Measurements from ENCODE around the gene NFE2.
A peak's percentile ranks its signal among the peaks of the same experiment; 100 is the strongest.
"Not testable (repeated sequence)": the region's sequence is repeated elsewhere in the genome, so short reads cannot be mapped to it uniquely, and the experiment has no call there.

NFE2 gene

DNA sequence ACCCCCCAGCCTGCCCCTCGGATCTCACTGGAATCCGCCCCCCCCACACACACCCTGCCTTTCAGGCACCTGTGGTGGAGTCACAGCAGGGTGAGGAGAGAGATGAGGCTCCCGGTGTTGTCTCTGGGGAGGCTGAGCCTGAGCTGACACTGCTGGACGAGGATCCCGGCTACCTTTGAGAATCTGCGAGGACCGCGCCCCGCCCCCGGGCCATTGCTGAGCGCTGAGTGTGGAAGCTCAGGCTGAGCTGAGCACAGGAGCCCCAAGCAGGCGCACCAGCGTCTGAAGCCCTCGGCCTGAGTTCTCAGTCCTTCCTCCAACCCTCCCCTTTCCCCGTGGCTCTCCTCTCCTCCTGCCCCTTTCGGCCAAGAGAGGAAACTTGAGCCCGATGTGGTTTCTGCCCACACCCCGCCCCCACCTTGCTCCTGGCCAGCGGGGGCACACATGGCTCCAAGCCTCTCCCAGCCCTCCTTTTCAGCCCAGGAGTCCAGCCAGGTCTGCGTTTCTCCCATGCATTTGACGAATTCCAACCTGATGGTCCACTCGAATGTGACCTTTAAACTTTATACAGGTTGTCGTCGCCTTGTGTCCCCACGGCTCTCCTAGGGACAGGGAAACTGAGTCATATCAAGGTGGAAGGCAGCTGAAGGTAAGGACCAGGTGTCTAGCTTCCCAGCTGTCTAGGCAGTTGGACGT, at the start of gene NFE2:
Gene NFE2, minus strand, starts transcription at position 284 of the 696 bp plus-strand sequence. CDS start 5,767 bp downstream, outside the sequence.
- peak in 1 of 2 donors; percentile 29 for DNase-seq

DNA sequence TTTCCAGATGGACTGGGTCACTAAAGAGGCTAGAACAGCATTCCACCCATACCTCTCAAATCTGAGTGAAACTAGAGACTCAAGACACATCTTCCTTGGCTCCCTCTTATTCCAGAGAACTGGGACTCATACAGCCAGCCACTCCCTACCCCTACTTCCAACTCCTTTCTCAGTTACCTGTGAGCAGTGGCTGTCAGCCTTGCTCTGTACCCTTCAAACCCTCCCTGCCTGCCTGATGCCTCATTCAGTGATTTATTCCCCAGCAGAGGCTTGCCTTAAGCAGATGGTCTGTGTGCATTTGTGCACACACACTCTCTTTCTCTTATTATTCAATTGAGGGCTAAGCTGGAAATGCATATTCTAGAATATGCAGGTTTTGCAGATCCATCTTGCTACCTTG, 48.9 kb upstream of the NFE2 start:
- no peak for DNase-seq

DNA sequence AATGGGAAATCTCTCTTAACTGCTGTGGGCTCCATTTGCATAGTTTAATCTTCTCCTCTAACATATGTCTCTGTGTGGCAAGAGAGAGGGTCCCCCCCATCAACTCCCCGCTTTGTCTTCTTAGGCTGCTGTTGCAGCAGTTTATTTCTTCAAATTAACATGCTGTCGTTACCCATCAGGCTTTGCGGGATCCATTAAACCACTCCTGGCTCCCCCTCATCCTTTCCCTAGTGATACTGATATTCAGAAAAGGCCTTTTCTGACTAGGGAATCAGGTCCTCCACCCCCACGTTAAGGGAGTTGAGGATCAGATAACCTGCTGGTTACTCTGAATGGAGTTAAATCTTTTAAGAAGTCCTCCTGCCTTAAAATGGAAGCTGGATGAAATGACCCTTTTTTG, 48.2 kb upstream of the NFE2 start:
- DNase-seq, result no peak

DNA sequence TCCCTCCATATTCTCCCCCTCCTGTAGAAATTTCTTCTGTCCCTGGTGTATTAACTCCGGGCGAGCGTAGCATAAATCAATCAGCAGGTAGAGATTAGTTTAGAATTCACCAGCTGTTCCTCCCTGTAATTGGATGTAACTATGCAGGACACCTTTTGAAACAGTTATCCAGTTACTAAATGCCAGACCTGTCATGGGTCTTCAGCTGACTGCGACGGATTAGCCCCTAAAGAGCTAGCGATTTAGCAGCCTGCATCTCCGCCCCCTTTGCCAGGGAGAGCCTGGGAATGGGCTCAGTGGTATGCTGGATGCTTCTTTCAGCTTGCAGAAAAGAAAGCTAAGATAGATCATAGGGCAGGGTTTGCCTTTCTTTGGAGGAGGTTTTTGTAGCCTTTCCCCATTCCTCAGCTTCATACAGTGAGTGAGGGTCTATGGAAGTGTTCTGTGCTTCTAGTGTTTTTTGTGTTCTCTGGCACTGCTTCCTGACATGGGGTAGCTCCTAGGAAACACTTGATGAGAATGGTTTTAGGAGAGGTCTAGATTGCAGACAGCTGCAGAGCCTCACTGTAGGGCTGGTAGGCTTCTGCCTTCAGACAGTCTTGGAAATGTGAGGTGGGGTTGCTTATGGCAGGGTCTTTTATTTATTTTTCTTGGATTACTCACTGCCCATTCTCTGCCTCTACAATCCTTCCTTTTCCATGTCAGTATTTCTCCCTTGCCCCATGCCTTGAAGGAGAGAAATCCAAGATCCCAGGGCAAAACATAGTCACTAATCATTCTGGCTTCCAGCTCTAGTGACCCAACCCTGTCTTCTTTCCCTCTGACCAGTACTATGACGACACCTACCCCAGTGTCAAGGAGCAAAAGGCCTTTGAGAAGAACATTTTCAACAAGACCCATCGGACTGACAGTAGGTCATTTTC, 40.8 kb upstream of the NFE2 start:
- no peak for DNase-seq

DNA sequence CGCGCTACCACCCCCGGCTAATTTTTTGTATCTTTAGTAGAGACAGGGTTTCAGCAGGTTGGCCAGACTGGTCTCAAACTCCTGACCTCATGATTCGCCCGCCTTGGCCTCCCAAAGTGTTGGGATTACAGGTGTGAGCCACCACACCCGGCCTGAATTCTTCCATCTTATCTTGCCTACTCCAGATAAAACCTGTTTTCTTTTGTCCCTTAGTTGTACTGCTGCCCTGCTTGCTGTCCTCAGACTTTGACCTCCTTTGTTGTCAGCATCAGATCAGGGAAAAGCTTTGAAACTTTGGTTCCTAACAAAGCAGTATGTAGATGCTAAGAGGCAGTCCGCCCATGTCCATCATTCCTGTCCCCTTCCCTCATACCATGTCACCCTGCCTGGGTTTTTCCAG, 40.0 kb upstream of the NFE2 start:
- no peak for DNase-seq

DNA sequence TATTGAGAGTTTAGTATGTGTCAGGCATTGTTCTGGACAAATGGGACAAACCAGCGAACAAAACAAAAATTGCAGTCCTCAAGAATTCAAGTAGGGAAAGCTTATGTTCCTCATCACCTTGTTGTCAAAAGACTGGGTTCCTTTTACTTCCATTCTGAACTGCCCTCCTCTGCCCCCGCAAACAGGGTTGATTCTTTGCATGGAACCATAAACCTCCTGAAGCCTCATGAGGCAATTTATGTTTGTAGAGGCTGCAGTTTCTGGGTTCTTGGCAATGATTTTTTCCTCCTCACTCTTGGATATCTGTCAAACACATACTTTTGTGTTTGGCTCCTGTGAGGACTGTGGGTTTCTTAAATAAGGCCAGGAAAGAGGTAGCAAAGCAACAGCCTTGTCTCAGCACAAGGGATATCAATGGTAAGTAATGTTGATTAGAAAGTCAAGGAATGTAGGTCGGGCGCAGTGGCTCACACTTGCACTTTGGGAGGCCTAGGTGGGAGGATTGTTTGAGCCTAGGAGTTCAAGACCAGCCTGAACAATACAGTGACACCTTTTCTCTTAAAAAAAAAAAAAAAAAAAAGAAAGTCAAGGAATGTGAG, 38.0 kb upstream of the NFE2 start:
- DNase-seq, result no peak

DNA sequence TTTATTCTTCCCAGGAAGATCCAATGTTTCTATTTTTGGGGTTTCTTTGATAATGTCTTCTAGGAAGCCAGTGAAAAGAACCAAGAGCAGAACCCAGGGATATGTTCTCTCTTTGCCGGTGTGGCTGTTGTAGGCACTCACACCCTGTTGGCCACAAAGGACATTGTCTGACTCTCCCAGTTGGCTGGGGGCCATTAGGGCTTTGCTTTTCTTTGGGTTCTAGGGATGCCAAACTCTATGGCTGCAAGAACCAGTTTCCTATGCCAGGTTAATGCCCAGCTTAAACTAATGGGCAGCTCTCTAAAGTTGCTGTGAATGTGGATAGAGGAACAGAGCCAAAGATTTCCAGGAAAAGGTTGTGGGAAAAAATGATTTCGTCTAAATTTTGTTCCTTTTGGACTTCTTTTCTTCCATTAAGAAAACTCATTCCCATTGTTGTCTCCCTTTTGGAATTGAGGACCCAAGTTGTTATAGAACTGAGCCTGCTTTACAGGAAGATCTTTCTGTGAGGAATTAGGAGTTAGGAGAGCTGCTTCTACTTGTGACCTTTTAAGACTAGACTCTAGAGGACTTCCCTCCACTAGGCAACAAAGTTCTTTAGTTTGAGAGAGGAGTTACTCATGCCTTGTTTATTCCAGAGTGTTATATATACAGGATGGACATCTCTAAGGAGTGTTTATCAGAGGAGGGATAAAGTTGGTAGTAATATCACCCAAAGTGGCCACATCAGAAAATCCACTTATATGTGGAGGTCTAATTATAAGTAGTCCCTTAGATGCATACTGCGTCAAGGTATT, 37.2 kb upstream of the NFE2 start:
- DNase-seq, result no peak

DNA sequence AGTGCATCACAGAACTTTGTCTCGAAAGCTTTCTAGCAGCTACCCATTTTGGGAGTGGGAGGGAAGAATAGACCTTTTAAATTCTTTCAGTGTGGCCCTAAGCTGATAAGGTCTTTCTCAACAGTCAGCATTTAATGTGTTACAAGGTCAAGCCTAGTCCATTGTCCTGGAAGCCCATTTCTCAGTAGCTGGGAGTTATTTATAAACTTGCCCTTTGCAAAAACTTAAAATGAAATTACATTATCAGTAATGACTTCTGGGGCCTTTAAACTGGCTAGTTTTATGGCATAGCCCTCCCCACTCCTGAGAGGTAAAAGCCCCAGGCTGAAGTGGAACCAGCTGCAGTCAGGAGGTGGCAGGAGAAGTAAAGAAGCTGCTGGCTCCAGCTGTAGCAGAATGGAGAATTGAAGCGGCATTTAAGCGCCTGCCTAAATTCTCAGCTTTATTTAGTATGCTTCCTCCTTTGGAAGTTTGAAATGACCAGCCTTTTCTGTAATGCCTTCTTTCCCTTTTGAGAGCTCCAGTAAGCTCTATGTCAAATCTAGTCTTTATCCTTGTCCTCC, 36.5 kb upstream of the NFE2 start:
- DNase-seq, result peak in 1 of 2 donors; percentile 21

DNA sequence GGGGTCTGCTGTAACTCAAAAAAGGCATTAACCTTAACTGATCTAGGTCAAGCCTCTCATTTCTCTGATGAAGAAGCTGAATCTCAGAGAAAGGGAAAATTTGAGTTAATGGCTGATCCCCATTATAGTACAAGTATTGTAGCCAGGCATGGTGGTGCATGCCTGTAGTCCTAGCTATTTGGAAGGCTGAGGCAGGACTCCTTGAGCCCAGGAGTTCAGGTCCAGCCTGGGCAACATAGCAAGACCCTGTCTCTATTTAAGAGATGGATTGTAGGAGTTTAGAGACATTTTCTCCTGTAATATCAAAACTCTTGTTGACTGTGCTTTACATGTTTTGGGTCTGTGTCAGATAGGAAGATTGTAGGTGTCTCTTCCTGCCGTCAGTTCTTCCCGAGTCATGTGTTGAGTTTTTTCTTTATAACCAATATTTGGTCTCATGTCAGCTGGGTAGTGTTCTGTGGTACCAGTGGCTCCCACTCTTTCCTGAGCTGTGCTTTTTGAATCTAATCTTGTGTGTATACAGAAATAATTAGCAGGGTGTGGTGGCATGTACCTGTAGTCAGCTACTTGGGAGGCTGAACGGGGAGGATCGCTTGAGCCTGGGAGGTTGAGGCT, 32.7 kb upstream of the NFE2 start:
- no peak for DNase-seq

DNA sequence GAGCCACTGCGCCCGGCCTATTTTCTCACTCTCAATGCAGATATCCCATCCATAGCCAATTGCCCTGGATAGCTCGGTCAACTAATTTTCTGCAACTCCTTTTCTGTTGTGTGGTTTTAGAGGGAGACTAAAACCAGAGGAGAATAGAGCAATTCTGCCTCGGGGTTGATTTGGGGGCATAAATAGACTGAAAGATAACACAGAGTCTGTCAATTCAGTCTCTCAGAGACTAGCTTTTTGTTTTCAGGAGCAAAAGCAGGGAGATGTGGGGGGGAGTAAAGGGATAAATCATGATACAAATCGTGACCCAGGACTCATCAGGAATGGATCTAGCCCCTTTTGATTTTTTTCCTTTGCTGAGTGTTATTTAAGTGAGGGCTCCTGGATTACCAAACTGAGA, 30.6 kb upstream of the NFE2 start:
- no peak for DNase-seq

DNA sequence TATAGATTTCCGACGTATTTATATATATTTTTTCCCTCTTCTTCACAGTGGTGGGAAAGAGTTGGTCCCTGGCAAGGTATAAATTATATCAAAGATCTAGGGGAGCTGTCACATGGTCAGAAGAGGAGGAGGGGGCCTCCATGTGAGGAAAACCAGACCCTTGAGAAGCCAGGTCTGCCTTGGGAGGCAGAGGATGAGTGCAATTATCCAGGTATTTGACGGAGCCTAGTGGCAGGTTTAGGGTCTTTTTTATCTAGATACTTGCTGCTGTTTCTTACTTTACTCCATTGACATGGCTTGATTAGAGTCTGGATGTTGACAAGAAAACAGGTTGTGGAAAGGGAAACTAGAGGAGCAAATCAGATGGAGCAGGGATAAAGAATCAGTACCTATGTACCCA, 29.6 kb upstream of the NFE2 start:
- no peak for DNase-seq

DNA sequence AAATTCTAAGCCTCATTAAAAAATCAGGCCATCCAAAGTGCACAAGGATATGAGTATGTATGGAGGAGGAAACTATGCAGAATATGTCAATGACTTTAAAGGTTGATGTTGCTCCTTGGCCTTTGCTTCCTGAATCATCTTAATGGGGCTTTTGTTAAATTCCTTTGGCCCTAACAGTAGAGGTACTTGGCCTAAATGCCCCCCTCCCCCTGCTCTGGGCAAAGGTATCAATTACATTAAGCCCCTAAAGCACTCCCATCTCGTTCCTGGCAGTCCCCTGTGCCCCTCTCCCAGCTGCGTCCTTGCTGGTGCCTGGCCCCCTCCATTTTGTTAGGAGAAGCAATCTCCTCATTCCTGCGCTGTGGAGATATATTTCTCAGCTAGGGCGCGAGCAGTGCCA, 28.9 kb upstream of the NFE2 start:
- no peak for DNase-seq

DNA sequence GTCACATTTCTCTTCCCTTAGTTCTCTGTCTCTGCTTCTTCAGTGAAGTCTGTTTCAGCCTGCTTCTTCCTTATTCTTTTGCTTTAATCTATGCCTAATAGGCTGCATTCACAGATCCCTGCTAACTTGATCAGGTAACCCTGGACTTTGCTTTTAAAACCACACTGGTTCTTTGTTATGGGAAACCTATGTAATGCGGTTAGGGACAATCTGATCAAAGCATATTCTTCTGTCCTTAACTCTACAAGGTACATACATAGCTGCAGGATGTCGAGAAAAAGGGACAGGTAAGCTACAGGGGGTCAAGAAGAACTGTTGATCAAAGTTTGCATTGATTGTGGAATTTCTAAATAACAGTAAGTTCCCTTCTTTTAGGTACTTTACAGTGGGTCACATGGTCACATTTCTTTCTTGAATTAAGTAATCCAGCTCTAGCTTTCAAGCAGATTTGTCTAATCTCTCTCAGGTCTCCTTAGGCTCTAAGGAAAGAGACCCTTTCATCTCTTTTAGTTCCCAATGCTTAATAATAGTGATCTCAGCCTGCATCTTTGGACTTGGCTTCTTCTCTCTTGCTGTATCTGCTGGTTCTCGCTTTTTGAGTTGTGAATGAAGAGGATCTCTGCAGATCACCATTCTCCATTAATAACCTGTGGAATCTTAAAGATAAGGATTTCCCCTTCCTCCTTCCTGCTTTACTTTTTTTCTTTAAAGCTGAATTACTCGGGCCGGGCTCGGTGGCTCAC, 28.0 kb upstream of the NFE2 start:
- no peak for DNase-seq

DNA sequence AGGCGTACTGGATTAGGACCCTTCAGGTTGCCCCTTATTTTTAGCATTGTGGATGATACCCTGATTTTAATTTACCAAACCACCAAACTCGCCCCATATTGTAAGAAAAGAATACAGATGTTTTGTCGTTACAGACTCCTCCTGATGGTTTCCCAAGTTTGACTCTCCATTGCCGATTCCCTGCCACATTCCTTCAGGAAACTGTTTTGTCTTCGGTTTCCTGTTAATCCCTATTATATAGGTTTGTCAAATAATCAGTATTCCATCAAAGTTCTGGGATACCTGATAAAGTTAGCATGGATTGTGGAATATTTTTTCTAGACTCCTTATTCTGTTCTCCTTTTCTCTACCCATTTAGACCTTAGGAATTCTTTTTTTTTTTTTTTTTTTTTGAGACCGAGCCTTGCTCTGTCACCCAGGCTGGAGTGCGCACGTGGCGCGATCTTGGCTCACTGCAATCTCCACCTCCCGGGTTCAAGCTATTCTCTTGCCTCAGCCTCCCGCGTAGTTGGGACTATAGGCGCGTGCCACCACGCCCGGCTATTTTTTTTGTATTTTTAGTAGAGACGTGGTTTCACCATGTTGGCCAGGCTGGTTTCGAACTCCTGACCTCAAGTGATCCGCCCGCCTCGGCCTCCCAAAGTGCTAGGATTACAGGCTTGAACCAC, 24.8 kb upstream of the NFE2 start:
- DNase-seq, result not testable (repeated sequence)

DNA sequence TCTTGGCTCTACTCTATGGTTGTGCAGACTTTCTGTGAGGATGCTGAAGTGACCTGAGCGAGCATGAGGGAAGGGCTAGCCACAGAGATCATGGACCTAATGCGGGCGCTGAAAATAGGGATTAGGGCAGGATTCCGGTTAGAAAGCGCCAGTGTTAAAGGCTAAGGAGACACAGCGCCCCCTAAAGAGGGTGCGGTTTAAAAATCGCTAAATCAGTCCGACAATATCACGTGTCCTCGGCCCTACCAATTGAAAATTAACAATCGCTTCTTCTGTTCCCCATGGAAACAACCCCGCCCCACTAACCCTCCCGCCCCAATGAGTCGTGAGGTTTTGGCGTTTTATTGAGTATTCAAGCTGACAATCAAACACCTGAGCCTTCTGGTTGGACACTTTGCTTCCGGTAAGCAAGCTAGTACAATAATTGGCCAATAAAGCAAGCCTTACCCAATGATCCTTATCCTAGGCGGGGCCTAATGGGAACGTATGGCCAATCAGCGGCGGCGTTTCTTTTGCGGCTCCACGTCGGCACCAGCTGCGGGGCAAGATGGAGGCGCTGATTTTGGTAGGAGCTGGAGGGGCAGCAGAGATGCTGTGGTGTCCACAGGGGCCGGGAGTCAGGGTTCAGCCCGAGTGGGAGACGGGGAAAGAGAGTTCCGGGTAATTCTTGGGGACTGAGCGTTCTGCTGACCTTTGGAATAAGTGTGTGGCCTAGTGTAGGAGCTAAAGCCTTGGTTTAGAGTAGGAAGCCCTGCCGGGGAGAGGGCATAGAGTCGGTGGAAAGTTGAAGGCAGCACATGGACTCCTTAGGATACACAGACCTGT, 24.0 kb upstream of the NFE2 start, which contains the start of gene COPZ1:
Gene COPZ1, plus strand, starts transcription at position 515 of the 825 bp plus-strand sequence. Its CDS starts 33 bp downstream, at position 548.
- peak; percentile 87 to 99 for DNase-seq

DNA sequence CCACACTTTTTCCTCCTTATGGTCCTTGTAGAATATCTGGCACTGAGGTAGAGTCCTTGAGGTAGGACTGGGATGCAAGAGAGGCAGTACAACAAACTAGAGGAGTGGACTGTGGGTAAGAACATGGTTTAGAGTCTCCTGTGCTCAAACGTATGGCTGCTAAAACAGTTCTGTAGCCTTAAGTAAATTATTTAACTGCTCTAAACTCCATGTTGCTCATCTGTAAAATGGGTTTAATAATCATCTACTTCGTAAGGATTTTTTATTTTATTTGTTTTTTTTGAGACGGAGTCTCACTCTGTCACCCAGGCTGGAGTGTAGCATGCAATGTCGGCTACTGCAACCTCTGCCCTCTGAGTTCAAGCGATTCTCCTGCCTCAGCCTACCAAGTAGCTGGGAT, 20.5 kb upstream of the NFE2 start:
- no peak for DNase-seq

DNA sequence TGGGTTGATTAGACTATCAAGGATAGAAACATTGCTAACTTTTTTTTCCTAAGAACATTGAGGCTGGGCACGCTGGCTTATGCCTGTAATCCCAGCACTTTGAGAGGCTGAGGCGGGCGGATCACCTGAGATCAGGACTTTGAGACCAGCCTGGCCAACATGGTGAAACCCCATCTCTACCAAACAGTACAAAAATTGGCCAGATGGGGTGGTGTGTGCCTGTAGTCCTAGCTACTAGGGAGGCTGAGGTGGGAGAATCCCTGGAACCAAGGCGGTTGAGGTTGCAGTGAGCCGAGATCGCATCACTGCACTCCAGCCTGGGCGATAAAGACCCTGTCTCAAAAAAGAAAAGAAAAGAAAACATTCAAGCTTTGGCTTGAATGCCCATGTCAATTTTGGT, 11.5 kb upstream of the NFE2 start:
- DNase-seq, result not testable (repeated sequence)

DNA sequence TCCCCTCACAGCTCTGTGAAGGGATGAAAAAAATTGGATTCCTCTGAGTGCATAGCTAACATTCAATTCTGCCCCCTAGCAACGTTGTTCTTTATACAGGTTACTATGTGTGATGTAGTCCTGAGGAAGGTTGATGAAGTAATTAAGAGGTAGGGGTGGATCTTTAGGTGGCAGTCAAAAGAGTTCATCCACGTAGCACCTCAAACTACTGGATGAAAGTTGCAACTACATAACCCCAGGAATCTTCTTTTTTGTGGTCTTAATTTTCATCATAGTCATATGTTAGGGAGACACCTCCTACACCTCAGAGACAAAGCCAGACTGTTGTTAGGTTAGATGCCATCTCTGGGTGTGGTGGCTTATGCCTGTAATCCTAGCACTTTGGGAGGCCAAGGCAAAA, 10.2 kb upstream of the NFE2 start:
- no peak for DNase-seq

DNA sequence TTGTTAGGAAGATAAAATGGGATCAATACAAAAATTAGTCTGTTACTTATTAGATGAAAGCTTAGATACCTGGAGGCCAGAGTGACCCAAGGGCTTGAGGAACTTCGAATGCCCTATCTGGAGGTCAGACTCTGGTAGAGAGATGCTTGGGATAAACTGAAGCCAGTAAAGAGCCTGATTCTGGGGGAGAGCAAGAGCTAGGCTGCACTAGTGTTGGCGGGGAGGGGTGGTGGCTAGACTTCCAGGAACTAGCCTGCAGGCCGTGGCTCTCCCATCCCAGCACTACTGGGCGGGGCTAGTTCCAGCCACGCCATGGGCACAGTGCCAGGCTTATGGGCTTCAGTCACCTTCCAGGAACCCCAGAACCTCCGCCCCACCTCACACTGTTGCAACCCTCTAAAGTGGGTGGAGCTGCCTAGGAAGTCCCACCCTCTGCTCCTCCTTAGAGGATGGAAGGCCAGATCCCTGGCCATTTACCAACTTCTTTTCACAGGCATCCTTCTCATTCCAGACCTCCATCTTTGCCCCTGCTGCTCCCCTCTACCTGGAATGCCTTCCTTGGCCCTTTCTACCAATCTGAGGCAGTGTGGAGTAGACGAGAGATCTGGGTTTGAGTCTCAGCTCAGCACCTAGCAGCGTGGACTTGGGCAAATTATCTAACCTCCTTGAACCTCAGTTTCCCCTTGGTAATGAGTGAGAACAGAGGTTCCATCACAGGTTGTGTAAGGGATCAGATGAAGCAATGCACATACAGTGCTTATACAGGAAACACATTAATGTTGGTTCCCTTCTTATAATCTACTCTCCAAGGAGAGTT, 6.3 kb upstream of the NFE2 start:
- peak; percentile 50 to 88 for DNase-seq

Measured in bone marrow (tissue), 2 donors.